HepG2 (cell line): ENCODE data around the gene MSTO1. TPM values are rescaled to one million over a fixed set of nuclear protein-coding genes. Genes with fewer than 3 reads are reported as not detected.
A peak's percentile ranks its signal among the peaks of the same experiment; 100 is the strongest.

Experiments used
- BATF2 ChIP-seq: sonication (generic); formaldehyde crosslinking; IDR thresholded peaks from 2 replicates; pipeline ENCODE4 v1.8.0; 2022; ENCODE audit warnings: mild to moderate bottlenecking, missing genetic modification reagents, moderate library complexity
- DZIP1 ChIP-seq: sonication (generic); formaldehyde crosslinking; IDR thresholded peaks from 2 replicates; pipeline ENCODE4 v1.5.0; 2020; ENCODE audit warnings: mild to moderate bottlenecking, missing genetic modification reagents
- ESRRA ChIP-seq: sonication (generic); formaldehyde crosslinking; IDR thresholded peaks from 2 replicates; pipeline ENCODE4 v1.5.1; 2020; ENCODE audit warnings: mild to moderate bottlenecking, low read depth, missing genetic modification reagents
- KAT8 ChIP-seq: IDR thresholded peaks from 2 replicates; pipeline ENCODE4 v1.6.1; 2016; ENCODE audit warnings: missing genetic modification reagents, missing compliant biosample characterization
- REPIN1 ChIP-seq: sonication (generic); formaldehyde crosslinking; IDR thresholded peaks from 2 replicates; pipeline ENCODE4 v1.8.0; 2022; ENCODE audit warnings: missing genetic modification reagents, low read depth, mild to moderate bottlenecking, borderline replicate concordance
- SATB2 ChIP-seq: sonication (generic); formaldehyde crosslinking; IDR thresholded peaks from 2 replicates; pipeline ENCODE4 v1.5.0; 2020; ENCODE audit warnings: missing genetic modification reagents
- THAP9 ChIP-seq: sonication (generic); formaldehyde crosslinking; IDR thresholded peaks from 2 replicates; pipeline ENCODE4; 2020; ENCODE audit warnings: missing genetic modification reagents, mild to moderate bottlenecking, borderline replicate concordance
- TOE1 ChIP-seq: sonication (generic); formaldehyde crosslinking; IDR thresholded peaks from 2 replicates; pipeline ENCODE4 v1.4.0; 2020; ENCODE audit warnings: mild to moderate bottlenecking, missing genetic modification reagents
- ZBTB21 ChIP-seq: sonication (generic); formaldehyde crosslinking; IDR thresholded peaks from 2 replicates; pipeline ENCODE4 v1.4.0; 2020; ENCODE audit warnings: missing genetic modification reagents
- ZFYVE20 ChIP-seq: sonication (generic); formaldehyde crosslinking; IDR thresholded peaks from 2 replicates; pipeline ENCODE4 v1.8.0; 2023; ENCODE audit warnings: low read depth, mild to moderate bottlenecking, moderate library complexity, missing genetic modification reagents, borderline replicate concordance
- ZNF274 ChIP-seq: sonication (generic); formaldehyde crosslinking; IDR thresholded peaks from 2 replicates; pipeline ENCODE4 v1.5.1; 2020; ENCODE audit warnings: mild to moderate bottlenecking, missing genetic modification reagents
- ZNF343 ChIP-seq: sonication (generic); formaldehyde crosslinking; IDR thresholded peaks from 2 replicates; pipeline ENCODE4 v1.4.0; 2020; ENCODE audit warnings: mild to moderate bottlenecking, missing genetic modification reagents
- ZNF512B ChIP-seq: sonication (generic); formaldehyde crosslinking; IDR thresholded peaks from 2 replicates; pipeline ENCODE4 v1.5.1; 2020; ENCODE audit warnings: missing genetic modification reagents, mild to moderate bottlenecking, borderline replicate concordance
- ZNF609 ChIP-seq: sonication (generic); formaldehyde crosslinking; IDR thresholded peaks from 2 replicates; pipeline ENCODE4 v1.4.0; 2020; ENCODE audit warnings: mild to moderate bottlenecking, missing genetic modification reagents, borderline replicate concordance
- polyA plus RNA-seq, 8 experiments: library from polyadenylated mRNA; depleted of rRNA in 3 of 8; stranded (reverse) in 7 of 8; unstranded in 1 of 8; fragments of >200 nt; fragmentation: Illumina TruSeq in 4 of 8; extraction: Trizol in 4 of 8; gene quantifications; 2 replicates each; pipeline versions ENCODE4 v1.2.1 to v1.2.3, GENCODE V29; 2011 to 2016; ENCODE audit warnings: low read depth in 4 of 8, missing spikeins in 1 of 8, mixed read lengths in 1 of 8; ENCODE audit not compliant: insufficient read depth in 1 of 8
- total RNA-seq, 5 experiments: library from RNA; depleted of rRNA; stranded (reverse); fragments of >200 nt; fragmentation: Illumina TruSeq; extraction: Trizol; gene quantifications; 2 replicates each; pipeline ENCODE4 v1.2.3, GENCODE V29; 2016; ENCODE audit warnings: low read depth in 1 of 5

The MSTO1 gene
- total and polyA plus RNA-seq, 2 of the 13 experiments (the other 11 are each of a cell fraction or from before 2014, with no cell fraction given): 19.1 to 25.3 TPM

- TF ChIP-seq ZFYVE20 (CRISPR knock-in tag): no peak
- TF ChIP-seq ZNF343: no peak
- TF ChIP-seq THAP9 (CRISPR knock-in tag): peak; percentile 45; the same call in 1 of the 2 replicates
- TF ChIP-seq KAT8 (CRISPR knock-in tag): peak; percentile 87
- no peak for TF ChIP-seq ZNF274 (CRISPR knock-in tag)
- TF ChIP-seq DZIP1: no peak
- TF ChIP-seq ZBTB21: no peak
- TF ChIP-seq ZNF512B (CRISPR knock-in tag): no peak
- TF ChIP-seq BATF2 (CRISPR knock-in tag): no peak
- 0 out of 2 replicates have a peak, but pooled peaks have one; percentile 16 for TF ChIP-seq ESRRA (CRISPR knock-in tag)
- no peak for TF ChIP-seq TOE1 (CRISPR knock-in tag)
- TF ChIP-seq REPIN1: no peak
- TF ChIP-seq ZNF609 (CRISPR knock-in tag): no peak
- no peak for TF ChIP-seq SATB2
These were observed at the start of gene MSTO1 (continued) for GRCh38 chr1:155609515-155610256.
